ENCODE results near the gene GBP1. TPM values are rescaled to one million over a fixed set of nuclear protein-coding genes. Genes with fewer than 3 reads are reported as not detected.

The GBP1 gene
- total RNA-seq, 1 experiment from 2014 or later, result 10.4 TPM

GRCh38 chr1:89044970-89045721 lies 19.9 kb downstream of the GBP1 start:
- DNase-seq (ENCODE audit: unreplicated experiment), result no peak
- ChIA-PET POLR2A (no interaction called here), CTCF (interaction anchor here (0.7 kb wide), 1 partner anchor 19 kb away, joined by 3 read pairs; no protein-coding TSS in a partner anchor)
- peaks cover 7% of the 10 kb centered on the region for H3K9me3 Mint-ChIP-seq (ENCODE audit: unreplicated experiment)
- BruUV-seq (replicated peaks), result no TSS peak
- H3K27ac Mint-ChIP-seq (ENCODE audit: low read depth, unreplicated experiment), result no peak overlapping the region
- H3K4me3 Mint-ChIP-seq (ENCODE audit: unreplicated experiment), result no peak overlapping the region
- TF ChIP-seq CTCF (IDR thresholded peaks at IDR 0.05; ENCODE audit: unreplicated experiment), result no peak
- H3K4me1 Mint-ChIP-seq (ENCODE audit: insufficient read depth, unreplicated experiment), result peaks cover 11% of the 10 kb centered on the region
- intact Hi-C loops (cut with micrococcal nuclease), result no loop called here
- peaks cover 5% of the 10 kb centered on the region for H3K36me3 Mint-ChIP-seq (ENCODE audit: insufficient read depth, unreplicated experiment)
- H3K27me3 Mint-ChIP-seq (ENCODE audit: insufficient read depth, unreplicated experiment), result no peaks in the 10 kb centered on the region

GRCh38 chr1:89043940-89044339 lies 21.1 kb downstream of the GBP1 start:
- Mint-ChIP-seq H3K9me3 (ENCODE audit: unreplicated experiment) (peaks cover 7% of the 10 kb centered on the region), H3K4me1 (ENCODE audit: insufficient read depth, unreplicated experiment) (peaks cover 11% of the 10 kb centered on the region), H3K27me3 (ENCODE audit: insufficient read depth, unreplicated experiment) (no peaks in the 10 kb centered on the region), H3K36me3 (ENCODE audit: insufficient read depth, unreplicated experiment) (no peaks in the 10 kb centered on the region), H3K27ac (ENCODE audit: low read depth, unreplicated experiment) (no peak overlapping the region), H3K4me3 (ENCODE audit: unreplicated experiment) (no peak overlapping the region)
- no peak for DNase-seq (ENCODE audit: unreplicated experiment)
- no peak for TF ChIP-seq CTCF (IDR thresholded peaks at IDR 0.05; ENCODE audit: unreplicated experiment)
- intact Hi-C loops (cut with micrococcal nuclease), result no loop called here
- ChIA-PET POLR2A (no interaction called here), CTCF (no interaction called here)
- no TSS peak for BruUV-seq (replicated peaks)

GRCh38 chr1:89042491-89042890 lies 22.5 kb downstream of the GBP1 start:
- ChIA-PET POLR2A (interaction anchor here (0.6 to 1.4 kb wide), 2 partner anchors 14 to 20 kb away, joined by 3 to 8 read pairs; partner anchors contain the start of gene GBP3), CTCF (interaction anchor here (1.0 to 1.6 kb wide), 3 partner anchors 10 to 59 kb away, joined by 3 to 4 read pairs (median 3); no protein-coding TSS in a partner anchor)
- Mint-ChIP-seq H3K4me3 (ENCODE audit: unreplicated experiment) (no peak overlapping the region), H3K4me1 (ENCODE audit: insufficient read depth, unreplicated experiment) (peaks cover 11% of the 10 kb centered on the region), H3K36me3 (ENCODE audit: insufficient read depth, unreplicated experiment) (no peaks in the 10 kb centered on the region), H3K9me3 (ENCODE audit: unreplicated experiment) (peaks cover 7% of the 10 kb centered on the region), H3K27me3 (ENCODE audit: insufficient read depth, unreplicated experiment) (no peaks in the 10 kb centered on the region), H3K27ac (ENCODE audit: low read depth, unreplicated experiment) (no peak overlapping the region)
- intact Hi-C loops (cut with micrococcal nuclease), result no loop called here
- TF ChIP-seq CTCF (IDR thresholded peaks at IDR 0.05; ENCODE audit: unreplicated experiment), result no peak
- no peak for DNase-seq (ENCODE audit: unreplicated experiment)
- BruUV-seq (replicated peaks), result no TSS peak

GRCh38 chr1:89041721-89042120 lies 23.3 kb downstream of the GBP1 start:
- intact Hi-C loops (cut with micrococcal nuclease), result no loop called here
- POLR2A ChIA-PET, result interaction anchor here (0.6 to 1.4 kb wide), 2 partner anchors 19 to 23 kb away, joined by 3 to 8 read pairs; partner anchors contain the start of genes GBP1 and GBP3
- CTCF ChIA-PET, result interaction anchor here (1.0 to 1.3 kb wide), 2 partner anchors 11 to 58 kb away, joined by 3 read pairs; no protein-coding TSS in a partner anchor
- H3K36me3 Mint-ChIP-seq (ENCODE audit: insufficient read depth, unreplicated experiment), result no peaks in the 10 kb centered on the region
- DNase-seq (ENCODE audit: unreplicated experiment), result peak; percentile 6
- H3K4me1 Mint-ChIP-seq (ENCODE audit: insufficient read depth, unreplicated experiment), result peaks cover 11% of the 10 kb centered on the region
- H3K27ac Mint-ChIP-seq (ENCODE audit: low read depth, unreplicated experiment), result no peak overlapping the region
- H3K9me3 Mint-ChIP-seq (ENCODE audit: unreplicated experiment), result peaks cover 7% of the 10 kb centered on the region
- no TSS peak for BruUV-seq (replicated peaks)
- no peak overlapping the region for H3K4me3 Mint-ChIP-seq (ENCODE audit: unreplicated experiment)
- TF ChIP-seq CTCF (IDR thresholded peaks at IDR 0.05; ENCODE audit: unreplicated experiment), result no peak
- no peaks in the 10 kb centered on the region for H3K27me3 Mint-ChIP-seq (ENCODE audit: insufficient read depth, unreplicated experiment)

All from MCF 10A (cell line).